ENCODE data around the gene AIP.
A peak's percentile ranks its signal among the peaks of the same experiment; 100 is the strongest.
"Not testable (repeated sequence)": the region's sequence is repeated elsewhere in the genome, so short reads cannot be mapped to it uniquely, and the experiment has no call there.

AIP gene

GRCh38 chr11:67507864-67508485, 25.1 kb downstream of the AIP start, which contains the start of gene CDK2AP2:
Gene CDK2AP2, minus strand, starts transcription at chr11:67508162. Its CDS starts 80 bp downstream, at chr11:67508082.
- DNase-seq, result peak; percentile 98

- DNase-seq, result peak; percentile 93
Observed at GRCh38 chr11:67508486-67509121, 25.8 kb downstream of the AIP start.

GRCh38 chr11:67510023-67510345, 27.2 kb downstream of the AIP start:
- DNase-seq, result no peak

- not testable (repeated sequence) for DNase-seq
Observed at GRCh38 chr11:67511558-67511957, 28.7 kb downstream of the AIP start.

- no peak for DNase-seq
Observed at GRCh38 chr11:67514116-67514515, 31.3 kb downstream of the AIP start.

- no peak for DNase-seq
Observed at GRCh38 chr11:67516806-67517205, 34.0 kb downstream of the AIP start.

- DNase-seq, result no peak
Observed at GRCh38 chr11:67517784-67518552, 35.1 kb downstream of the AIP start.

GRCh38 chr11:67519726-67520125, 36.9 kb downstream of the AIP start:
- DNase-seq, result no peak

- no peak for DNase-seq
Observed at GRCh38 chr11:67520856-67521824, 38.3 kb downstream of the AIP start.

- DNase-seq, result no peak
Observed at GRCh38 chr11:67521924-67522323, 39.1 kb downstream of the AIP start.

- no peak for DNase-seq
Observed at GRCh38 chr11:67522338-67522737, 39.5 kb downstream of the AIP start.

GRCh38 chr11:67522844-67523555, 40.2 kb downstream of the AIP start, which contains the start of gene CABP2:
Gene CABP2, minus strand, starts transcription at chr11:67523446. Its CDS starts 120 bp downstream, at chr11:67523326.
- no peak for DNase-seq

- DNase-seq, result no peak
Observed at GRCh38 chr11:67523556-67524479, 41.0 kb downstream of the AIP start.

- no peak for DNase-seq
Observed at GRCh38 chr11:67524480-67524808, 41.6 kb downstream of the AIP start.

- DNase-seq, result no peak
Observed at GRCh38 chr11:67525275-67525976, 42.6 kb downstream of the AIP start.

GRCh38 chr11:67528376-67528775, 45.5 kb downstream of the AIP start:
- DNase-seq, result no peak

- DNase-seq, result no peak
Observed at GRCh38 chr11:67530282-67530592, 47.4 kb downstream of the AIP start.

GRCh38 chr11:67532889-67533288, 50.1 kb downstream of the AIP start:
- DNase-seq, result no peak

- no peak for DNase-seq
Observed at GRCh38 chr11:67534070-67534679, 51.3 kb downstream of the AIP start.

- DNase-seq, result no peak
Observed at GRCh38 chr11:67535561-67535960, 52.7 kb downstream of the AIP start.

Data from NCI-H1105 treated with DMSO at 0.1 percent for 48 hours (cell line).